HL-60 (cell line): ENCODE results near the gene RER1.

Experiments used
- CTCF ChIP-seq: IDR thresholded peaks from one replicate; pipeline ENCODE4 v1.5.1; 2011; ENCODE audit warnings: low read length, control low read depth, inconsistent platforms; ENCODE audit not compliant: insufficient read depth
- GABPA ChIP-seq: IDR thresholded peaks from 2 replicates; pipeline ENCODE4 v1.6.1; 2012; ENCODE audit warnings: low read depth
- POLR2AphosphoS5 ChIP-seq: IDR thresholded peaks from 2 replicates; pipeline ENCODE4 v1.6.1; 2012; ENCODE audit warnings: low read depth

GRCh38 chr1:2447276-2448097 lies 55.8 kb downstream of the RER1 start:
- TF ChIP-seq CTCF (no peak), POLR2AphosphoS5 (no peak), GABPA (no peak)
